Peyer's patch (tissue), 4 donors: ENCODE data around the gene PLK1.

Experiments
- POLR2A ChIP-seq, 2 donors: fragments of 450-650 bp; IDR thresholded peaks; one replicate each; pipeline ENCODE4 v1.5.1; 2017; ENCODE audit warnings: antibody characterized with exemption in 2 of 2, mild to moderate bottlenecking in 2 of 2, moderate library complexity in 2 of 2
- TF ChIP-seq, protein P1 (sequence below), 6 experiments: fragments of 450-650 bp in 4 of 6; fragments of 200-600 bp in 2 of 6; sonication (generic) in 1 of 6; IDR thresholded peaks; one replicate each; pipeline ENCODE4 v1.5.1; 2017 to 2019; ENCODE audit warnings: antibody characterized with exemption in 6 of 6, mild to moderate bottlenecking in 3 of 6, moderate library complexity in 1 of 6

GRCh38 chr16:23699100-23699499 lies 20.4 kb downstream of the PLK1 start:
- TF ChIP-seq, protein P1, sequence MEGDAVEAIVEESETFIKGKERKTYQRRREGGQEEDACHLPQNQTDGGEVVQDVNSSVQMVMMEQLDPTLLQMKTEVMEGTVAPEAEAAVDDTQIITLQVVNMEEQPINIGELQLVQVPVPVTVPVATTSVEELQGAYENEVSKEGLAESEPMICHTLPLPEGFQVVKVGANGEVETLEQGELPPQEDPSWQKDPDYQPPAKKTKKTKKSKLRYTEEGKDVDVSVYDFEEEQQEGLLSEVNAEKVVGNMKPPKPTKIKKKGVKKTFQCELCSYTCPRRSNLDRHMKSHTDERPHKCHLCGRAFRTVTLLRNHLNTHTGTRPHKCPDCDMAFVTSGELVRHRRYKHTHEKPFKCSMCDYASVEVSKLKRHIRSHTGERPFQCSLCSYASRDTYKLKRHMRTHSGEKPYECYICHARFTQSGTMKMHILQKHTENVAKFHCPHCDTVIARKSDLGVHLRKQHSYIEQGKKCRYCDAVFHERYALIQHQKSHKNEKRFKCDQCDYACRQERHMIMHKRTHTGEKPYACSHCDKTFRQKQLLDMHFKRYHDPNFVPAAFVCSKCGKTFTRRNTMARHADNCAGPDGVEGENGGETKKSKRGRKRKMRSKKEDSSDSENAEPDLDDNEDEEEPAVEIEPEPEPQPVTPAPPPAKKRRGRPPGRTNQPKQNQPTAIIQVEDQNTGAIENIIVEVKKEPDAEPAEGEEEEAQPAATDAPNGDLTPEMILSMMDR (IDR thresholded peaks at IDR 0.05): no peak
- TF ChIP-seq POLR2A (IDR thresholded peaks at IDR 0.05): peak in 1 of 2 donors; percentile 14
